ENCODE results near the gene VPS37B. TPM values are rescaled to one million over a fixed set of nuclear protein-coding genes. Genes with fewer than 3 reads are reported as not detected.
A peak's percentile ranks its signal among the peaks of the same experiment; 100 is the strongest.

The VPS37B gene
- total and polyA plus RNA-seq, 2 donors from 2014 or later, result 21.4 to 47.8 TPM

DNA sequence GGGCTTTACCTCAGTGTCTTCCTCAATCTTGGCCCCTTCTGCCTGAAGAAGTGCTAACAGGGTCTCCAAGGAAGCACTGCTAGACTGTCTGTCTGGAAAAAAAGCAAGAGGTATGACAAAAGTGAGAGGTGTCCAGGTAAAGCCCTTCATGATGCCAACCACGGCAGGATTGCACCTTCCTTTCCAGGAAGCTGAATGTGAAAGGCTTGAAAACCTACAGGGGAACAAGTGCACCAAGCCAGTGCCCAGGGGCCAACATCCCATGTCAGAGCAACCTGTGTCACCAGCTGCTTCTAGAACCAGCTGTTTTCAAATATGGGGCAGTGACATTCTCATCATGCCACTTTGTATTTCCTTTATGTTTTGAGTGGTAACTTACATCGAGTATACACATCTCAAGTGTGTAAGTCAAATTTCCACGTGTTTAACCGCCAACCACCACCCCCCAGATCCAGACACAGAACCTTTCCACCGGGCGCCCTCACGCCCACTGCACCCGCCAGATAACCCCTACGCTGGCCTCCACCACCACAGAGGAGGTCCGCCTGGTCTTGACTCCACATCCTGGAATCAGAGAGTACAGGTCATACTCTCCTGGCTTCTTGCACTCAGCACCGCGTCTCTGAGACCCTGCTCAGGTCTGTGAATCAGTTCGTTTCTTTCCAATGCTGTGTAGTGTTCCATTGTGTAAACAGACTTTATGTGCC lies 27.3 kb downstream of the VPS37B start:
- intact Hi-C loops (cut with DNase I), result no loop called here
- Histone ChIP-seq H3K9me3 (ENCODE audit: control insufficient read depth in 2 of 3, insufficient read depth in 1 of 3, low read length in 3 of 3) (no peaks in the 10 kb centered on the region), H3K27me3 (ENCODE audit: control insufficient read depth, insufficient read depth, low read length) (no peaks in the 10 kb centered on the region), H3K36me3 (ENCODE audit: control insufficient read depth in 2 of 3, insufficient read depth in 3 of 3, low read length in 3 of 3) (peaks cover 0 to 22% (median 11%) of the 10 kb centered on the region in 3 donors), H3K4me3 (ENCODE audit: low read length in 3 of 3) (no peak overlapping the region), H3K27ac (ENCODE audit: low read depth in 2 of 2, low read length in 2 of 2) (peak overlapping the region; percentile 79), H3K9ac (ENCODE audit: low read length in 3 of 3) (peak overlapping the region in 1 of 3 donors; percentile 21), H3K4me1 (ENCODE audit: control insufficient read depth in 2 of 3, insufficient read depth in 2 of 3, low read depth in 1 of 3, low read length in 3 of 3) (peaks cover 0 to 72% (median 49%) of the 10 kb centered on the region in 3 donors)
- DNase-seq (peak in 1 of 5 donors; percentile 48), FAIRE-seq (no peak)
- TF ChIP-seq, protein P1, sequence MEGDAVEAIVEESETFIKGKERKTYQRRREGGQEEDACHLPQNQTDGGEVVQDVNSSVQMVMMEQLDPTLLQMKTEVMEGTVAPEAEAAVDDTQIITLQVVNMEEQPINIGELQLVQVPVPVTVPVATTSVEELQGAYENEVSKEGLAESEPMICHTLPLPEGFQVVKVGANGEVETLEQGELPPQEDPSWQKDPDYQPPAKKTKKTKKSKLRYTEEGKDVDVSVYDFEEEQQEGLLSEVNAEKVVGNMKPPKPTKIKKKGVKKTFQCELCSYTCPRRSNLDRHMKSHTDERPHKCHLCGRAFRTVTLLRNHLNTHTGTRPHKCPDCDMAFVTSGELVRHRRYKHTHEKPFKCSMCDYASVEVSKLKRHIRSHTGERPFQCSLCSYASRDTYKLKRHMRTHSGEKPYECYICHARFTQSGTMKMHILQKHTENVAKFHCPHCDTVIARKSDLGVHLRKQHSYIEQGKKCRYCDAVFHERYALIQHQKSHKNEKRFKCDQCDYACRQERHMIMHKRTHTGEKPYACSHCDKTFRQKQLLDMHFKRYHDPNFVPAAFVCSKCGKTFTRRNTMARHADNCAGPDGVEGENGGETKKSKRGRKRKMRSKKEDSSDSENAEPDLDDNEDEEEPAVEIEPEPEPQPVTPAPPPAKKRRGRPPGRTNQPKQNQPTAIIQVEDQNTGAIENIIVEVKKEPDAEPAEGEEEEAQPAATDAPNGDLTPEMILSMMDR (IDR thresholded peaks at IDR 0.05; ENCODE audit: borderline replicate concordance, extremely low read depth, insufficient read depth), result no peak

DNA sequence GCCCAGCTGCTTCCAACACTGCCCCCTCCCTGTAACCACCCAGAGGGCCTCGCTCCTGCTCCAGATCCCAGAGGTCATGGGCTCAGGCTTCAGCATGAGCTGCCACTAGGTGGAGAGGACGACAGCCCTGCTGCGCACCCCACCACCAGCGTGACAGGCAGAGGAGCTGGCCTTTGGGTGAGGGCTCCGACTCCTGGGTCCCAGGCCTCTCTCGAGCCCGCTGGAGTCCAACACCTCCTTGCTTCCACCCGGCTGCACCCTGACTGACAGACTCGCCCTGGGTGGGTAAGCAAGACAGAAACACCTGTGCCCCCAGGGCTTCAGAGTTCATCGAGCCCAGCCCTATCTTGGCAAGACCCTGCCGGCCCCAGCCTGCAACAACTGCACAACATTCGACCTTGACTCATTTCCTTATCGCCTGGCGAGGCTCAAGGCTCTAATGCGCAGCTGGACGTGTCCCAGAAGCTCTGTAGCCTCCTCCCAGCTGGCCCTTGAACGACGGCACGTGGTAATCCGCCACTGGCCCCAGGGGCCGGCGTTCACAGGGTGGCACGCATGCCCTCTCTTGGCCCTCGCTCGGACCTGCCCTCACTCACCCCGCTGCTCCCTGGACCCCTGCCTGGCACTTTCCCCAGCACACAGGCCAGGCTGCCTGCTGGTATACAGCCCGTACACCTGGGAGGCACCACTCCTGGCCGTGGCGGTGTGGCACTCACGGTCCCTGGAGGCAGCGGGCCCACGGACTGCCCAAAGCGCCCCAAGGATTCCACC lies 28.0 kb downstream of the VPS37B start:
- FAIRE-seq, result no peak
- H3K36me3 ChIP-seq (ENCODE audit: control insufficient read depth in 2 of 3, insufficient read depth in 3 of 3, low read length in 3 of 3), result peaks cover 0 to 22% (median 11%) of the 10 kb centered on the region in 3 donors

DNA sequence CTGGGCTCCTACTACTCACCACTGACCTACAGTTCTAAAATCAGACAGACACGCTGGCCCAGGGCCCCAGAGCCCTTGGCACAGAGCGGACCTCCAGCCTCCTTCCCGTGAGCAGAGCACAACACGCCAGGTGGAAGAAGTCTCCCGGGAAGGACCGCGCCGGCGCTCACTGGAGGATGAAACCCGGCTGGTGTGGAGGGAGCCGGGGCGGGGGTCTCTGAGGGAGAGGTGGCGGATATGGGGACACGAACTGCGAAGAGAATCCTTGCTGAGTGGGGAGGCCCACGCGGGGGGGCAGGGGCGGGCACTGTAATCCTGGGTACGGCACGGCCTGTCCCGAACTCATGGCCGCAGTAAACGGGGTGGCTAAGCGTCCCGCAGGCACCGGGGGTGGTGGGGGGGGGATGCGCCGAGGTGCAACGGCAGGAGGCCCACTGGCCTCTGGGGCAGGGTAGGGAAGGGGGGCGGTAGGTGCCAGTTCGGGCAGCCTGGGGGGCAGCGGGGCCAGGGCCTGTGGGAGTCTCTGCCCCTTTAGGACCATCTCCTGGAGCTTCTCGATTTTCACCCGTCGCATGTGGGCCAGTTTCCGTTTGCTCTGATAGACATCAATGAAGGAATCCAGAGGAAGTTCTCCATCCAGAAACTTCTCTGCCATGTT lies 28.8 kb downstream of the VPS37B start:
- peak in 2 of 5 donors; percentile 53 to 80 for DNase-seq
- no peak for FAIRE-seq
- Histone ChIP-seq H3K9me3 (ENCODE audit: control insufficient read depth in 2 of 3, insufficient read depth in 1 of 3, low read length in 3 of 3) (no peaks in the 10 kb centered on the region), H3K4me3 (ENCODE audit: low read length in 3 of 3) (no peak overlapping the region), H3K4me1 (ENCODE audit: control insufficient read depth in 2 of 3, insufficient read depth in 2 of 3, low read depth in 1 of 3, low read length in 3 of 3) (peaks cover 0 to 68% (median 42%) of the 10 kb centered on the region in 3 donors), H3K9ac (ENCODE audit: low read length in 3 of 3) (no peak overlapping the region), H3K27ac (ENCODE audit: low read depth in 2 of 2, low read length in 2 of 2) (peak overlapping the region; percentile 79 to 82), H3K27me3 (ENCODE audit: control insufficient read depth, insufficient read depth, low read length) (no peaks in the 10 kb centered on the region), H3K36me3 (ENCODE audit: control insufficient read depth in 2 of 3, insufficient read depth in 3 of 3, low read length in 3 of 3) (peaks cover 0 to 22% (median 11%) of the 10 kb centered on the region in 3 donors)
- intact Hi-C loops (cut with DNase I), result no loop called here
- TF ChIP-seq, protein P1 (IDR thresholded peaks at IDR 0.05; ENCODE audit: borderline replicate concordance, extremely low read depth, insufficient read depth), result no peak

More for the DNA sequence above, 28.0 kb downstream of the VPS37B start:
- intact Hi-C loops (cut with DNase I), result no loop called here
- peak in 2 of 5 donors; percentile 49 to 88 for DNase-seq
- H3K4me3 ChIP-seq (ENCODE audit: low read length in 3 of 3), result no peak overlapping the region
- H3K9ac ChIP-seq (ENCODE audit: low read length in 3 of 3), result peak overlapping the region in 1 of 3 donors; percentile 21
- peak overlapping the region; percentile 79 for H3K27ac ChIP-seq (ENCODE audit: low read depth in 2 of 2, low read length in 2 of 2)
- H3K27me3 ChIP-seq (ENCODE audit: control insufficient read depth, insufficient read depth, low read length), result no peaks in the 10 kb centered on the region
- H3K9me3 ChIP-seq (ENCODE audit: control insufficient read depth in 2 of 3, insufficient read depth in 1 of 3, low read length in 3 of 3), result no peaks in the 10 kb centered on the region
- TF ChIP-seq, protein P1 (IDR thresholded peaks at IDR 0.05; ENCODE audit: borderline replicate concordance, extremely low read depth, insufficient read depth), result peak; percentile 45
- peaks cover 0 to 72% (median 45%) of the 10 kb centered on the region in 3 donors for H3K4me1 ChIP-seq (ENCODE audit: control insufficient read depth in 2 of 3, insufficient read depth in 2 of 3, low read depth in 1 of 3, low read length in 3 of 3)

Measured in kidney (tissue), 14 donors.